ENCODE measurements around the gene EPHA4.

DNA sequence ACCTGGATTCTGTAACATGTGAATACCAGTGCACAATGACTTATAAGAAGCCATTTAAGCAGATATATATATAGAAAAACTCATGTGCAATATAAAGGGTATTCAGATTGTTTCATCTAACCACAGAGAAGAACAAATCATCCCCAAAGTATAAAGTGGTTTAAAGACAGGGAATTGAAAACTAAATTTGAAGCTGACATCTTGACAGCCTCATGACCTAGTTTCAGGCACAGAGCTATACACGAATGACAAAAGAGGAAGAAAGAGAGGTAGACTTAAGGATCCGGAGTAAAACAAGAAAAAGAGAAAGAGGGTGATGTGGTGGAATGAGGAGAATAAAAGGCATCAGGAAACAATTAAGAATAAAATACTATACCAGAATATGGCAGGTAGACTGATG is 194.5 kb downstream of the EPHA4 start:
- TF ChIP-seq, protein P1, sequence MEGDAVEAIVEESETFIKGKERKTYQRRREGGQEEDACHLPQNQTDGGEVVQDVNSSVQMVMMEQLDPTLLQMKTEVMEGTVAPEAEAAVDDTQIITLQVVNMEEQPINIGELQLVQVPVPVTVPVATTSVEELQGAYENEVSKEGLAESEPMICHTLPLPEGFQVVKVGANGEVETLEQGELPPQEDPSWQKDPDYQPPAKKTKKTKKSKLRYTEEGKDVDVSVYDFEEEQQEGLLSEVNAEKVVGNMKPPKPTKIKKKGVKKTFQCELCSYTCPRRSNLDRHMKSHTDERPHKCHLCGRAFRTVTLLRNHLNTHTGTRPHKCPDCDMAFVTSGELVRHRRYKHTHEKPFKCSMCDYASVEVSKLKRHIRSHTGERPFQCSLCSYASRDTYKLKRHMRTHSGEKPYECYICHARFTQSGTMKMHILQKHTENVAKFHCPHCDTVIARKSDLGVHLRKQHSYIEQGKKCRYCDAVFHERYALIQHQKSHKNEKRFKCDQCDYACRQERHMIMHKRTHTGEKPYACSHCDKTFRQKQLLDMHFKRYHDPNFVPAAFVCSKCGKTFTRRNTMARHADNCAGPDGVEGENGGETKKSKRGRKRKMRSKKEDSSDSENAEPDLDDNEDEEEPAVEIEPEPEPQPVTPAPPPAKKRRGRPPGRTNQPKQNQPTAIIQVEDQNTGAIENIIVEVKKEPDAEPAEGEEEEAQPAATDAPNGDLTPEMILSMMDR (conservative IDR thresholded peaks at IDR 0.05 in 1 of 2, IDR thresholded peaks at IDR 0.05 in 1 of 2; ENCODE audit: low read depth in 1 of 2, low read length in 2 of 2) = no peak
- no peak for TF ChIP-seq EZH2 (IDR thresholded peaks at IDR 0.05; ENCODE audit: low read length, missing control alignments)

Measured in fibroblast of lung (primary cell).